Trophoblast cell (in vitro differentiated cells and primary cell): ENCODE measurements around the gene CEACAM1.

Source experiments
- DNase-seq, 2 donors: peaks; one replicate each; pipeline ENCODE4 v3.0.0-alpha.2; 2016
- H2AFZ ChIP-seq: 2 replicates; pipeline ENCODE4 v1.6.1; 2013; ENCODE audit warnings: low read length, moderate library complexity, mild to moderate bottlenecking; ENCODE audit not compliant: insufficient read depth, poor library complexity
- H2AK5ac ChIP-seq: 2 replicates; pipeline ENCODE4 v1.6.1; 2013; ENCODE audit warnings: mild to moderate bottlenecking, low read length
- H2BK120ac ChIP-seq: 2 replicates; pipeline ENCODE4 v1.6.1; 2013; ENCODE audit warnings: low read length, mild to moderate bottlenecking, moderate library complexity; ENCODE audit not compliant: insufficient read depth, poor library complexity
- H2BK12ac ChIP-seq: 2 replicates; pipeline ENCODE4 v1.6.1; 2013; ENCODE audit warnings: mild to moderate bottlenecking, low read length, moderate library complexity
- H2BK5ac ChIP-seq: 2 replicates; pipeline ENCODE4 v1.6.1; 2013; ENCODE audit warnings: low read length, low read depth, moderate library complexity, mild to moderate bottlenecking; ENCODE audit not compliant: poor library complexity
- H3K14ac ChIP-seq: 2 replicates; pipeline ENCODE4 v1.6.1; 2013; ENCODE audit warnings: mild to moderate bottlenecking, low read length
- H3K18ac ChIP-seq: 2 replicates; pipeline ENCODE4 v1.6.1; 2013; ENCODE audit warnings: mild to moderate bottlenecking, low read length
- H3K23ac ChIP-seq: 2 replicates; pipeline ENCODE4 v1.6.1; 2013; ENCODE audit warnings: low read length
- H3K27ac ChIP-seq: 2 replicates; pipeline ENCODE4 v1.5.1; 2013; ENCODE audit warnings: low read depth, mild to moderate bottlenecking, inconsistent platforms, low read length, moderate library complexity
- H3K27me3 ChIP-seq: 2 replicates; pipeline ENCODE4 v1.6.1; 2013; ENCODE audit warnings: inconsistent platforms, mild to moderate bottlenecking, low read length, moderate library complexity; ENCODE audit not compliant: insufficient read depth
- H3K36me3 ChIP-seq, 2 experiments: 1 replicate in 1 of 2; 2 replicates in 1 of 2; pipeline ENCODE4 v1.6.1; 2013; ENCODE audit warnings: low read length in 2 of 2, mild to moderate bottlenecking in 2 of 2, moderate library complexity in 1 of 2; ENCODE audit not compliant: insufficient read depth in 2 of 2, control insufficient read depth in 1 of 2
- H3K4ac ChIP-seq: 2 replicates; pipeline ENCODE4 v1.6.1; 2013; ENCODE audit warnings: low read depth, mild to moderate bottlenecking, low read length, moderate library complexity
- H3K4me1 ChIP-seq, 2 experiments: 1 replicate in 1 of 2; 2 replicates in 1 of 2; pipeline ENCODE4 v1.6.1; 2013; ENCODE audit warnings: low read length in 2 of 2, mild to moderate bottlenecking in 2 of 2, moderate library complexity in 1 of 2; ENCODE audit not compliant: insufficient read depth in 2 of 2, control insufficient read depth in 1 of 2
- H3K4me2 ChIP-seq: 2 replicates; pipeline ENCODE4 v1.6.1; 2013; ENCODE audit warnings: inconsistent platforms, mild to moderate bottlenecking, low read length, moderate library complexity
- H3K4me3 ChIP-seq: 2 replicates; pipeline ENCODE4 v1.5.1; 2013; ENCODE audit warnings: mild to moderate bottlenecking, low read depth, low read length, inconsistent platforms
- H3K79me1 ChIP-seq: one replicate; pipeline ENCODE4 v1.6.1; 2013; ENCODE audit warnings: low read length
- H3K79me2 ChIP-seq: 2 replicates; pipeline ENCODE4 v1.6.1; 2013; ENCODE audit warnings: low read length, mild to moderate bottlenecking; ENCODE audit not compliant: control insufficient read depth, insufficient read depth, poor library complexity
- H3K9ac ChIP-seq: 2 replicates; pipeline ENCODE4 v1.6.1; 2013; ENCODE audit warnings: mild to moderate bottlenecking, low read length
- H3K9me3 ChIP-seq: 2 replicates; pipeline ENCODE4 v1.6.1; 2013; ENCODE audit warnings: low read depth, mild to moderate bottlenecking, control low read depth, inconsistent platforms, low read length; ENCODE audit not compliant: insufficient read depth
- H4K12ac ChIP-seq: 2 replicates; pipeline ENCODE4 v1.6.1; 2013; ENCODE audit warnings: low read depth, mild to moderate bottlenecking, low read length, moderate library complexity
- H4K8ac ChIP-seq: 2 replicates; pipeline ENCODE4 v1.6.1; 2013; ENCODE audit warnings: low read depth, mild to moderate bottlenecking, low read length, moderate library complexity
- H4K91ac ChIP-seq: one replicate; pipeline ENCODE4 v1.6.1; 2013; ENCODE audit warnings: low read depth, mild to moderate bottlenecking, low read length, moderate library complexity
- WGBS: extraction: QIAGEN DNeasy Blood & Tissue Kit; methylation state at CpG from one replicate; pipeline ENCODE4 v1.1.7; 2013; ENCODE audit warnings: missing lambda C conversion rate; ENCODE audit not compliant: insufficient read length, insufficient coverage; ENCODE audit errors: extremely low coverage; 5-methylcytosine and 5-hydroxymethylcytosine counted together

CEACAM1 gene

GRCh38 chr19:42534391-42534790, 6.1 kb upstream of the CEACAM1 start:
- Histone ChIP-seq H2AK5ac (no peak overlapping the region), H3K79me2 (no peaks in the 10 kb centered on the region), H3K79me1 (peaks cover under 1% of the 10 kb centered on the region), H2BK120ac (no peak overlapping the region), H3K9me3 (peaks cover 2% of the 10 kb centered on the region), H2BK12ac (no peak overlapping the region), H3K18ac (no peak overlapping the region), H4K12ac (no peak overlapping the region), H3K36me3 (no peaks in the 10 kb centered on the region), H3K14ac (no peak overlapping the region), H3K4ac (no peak overlapping the region), H2AFZ (no peak overlapping the region), H3K9ac (no peak overlapping the region), H3K4me2 (no peak overlapping the region), H3K27me3 (no peaks in the 10 kb centered on the region), H4K8ac (no peak overlapping the region), H3K23ac (no peak overlapping the region), H3K27ac (no peak overlapping the region), H3K4me1 (peaks cover 0 to 3% of the 10 kb centered on the region in 2 experiments), H3K4me3 (no peak overlapping the region), H4K91ac (no peak overlapping the region), H2BK5ac (no peak overlapping the region)
- DNase-seq: no peak

- no peak overlapping the region for H3K14ac ChIP-seq
- H4K91ac ChIP-seq: no peak overlapping the region
- H3K4me2 ChIP-seq: no peak overlapping the region
- H3K27me3 ChIP-seq: no peaks in the 10 kb centered on the region
- H3K79me1 ChIP-seq: peaks cover 10% of the 10 kb centered on the region
- no peak overlapping the region for H3K23ac ChIP-seq
- peaks cover 4% of the 10 kb centered on the region for H3K9me3 ChIP-seq
- peak overlapping the region; percentile 47 for H2BK5ac ChIP-seq
- no peak overlapping the region for H3K27ac ChIP-seq
- DNase-seq: no peak
- no peak overlapping the region for H3K4ac ChIP-seq
- no peak overlapping the region for H3K4me3 ChIP-seq
- no peak overlapping the region for H4K12ac ChIP-seq
- WGBS: no CpG with 5 or more reads among the region's 2 CpGs
- no peak overlapping the region for H3K18ac ChIP-seq
- no peak overlapping the region for H2BK120ac ChIP-seq
- H4K8ac ChIP-seq: no peak overlapping the region
- H2BK12ac ChIP-seq: no peak overlapping the region
- H3K79me2 ChIP-seq: no peaks in the 10 kb centered on the region
- no peak overlapping the region for H2AFZ ChIP-seq
- H3K4me1 ChIP-seq: peaks cover 11 to 12% of the 10 kb centered on the region in 2 experiments
- H2AK5ac ChIP-seq: no peak overlapping the region
- H3K9ac ChIP-seq: no peak overlapping the region
- H3K36me3 ChIP-seq: no peaks in the 10 kb centered on the region
Measured at GRCh38 chr19:42532891-42533290, 4.6 kb upstream of the CEACAM1 start.

- Histone ChIP-seq H4K91ac (no peak overlapping the region), H4K12ac (no peak overlapping the region), H3K9ac (no peak overlapping the region), H2AFZ (no peak overlapping the region), H2BK5ac (no peak overlapping the region), H2AK5ac (no peak overlapping the region), H3K4me2 (no peak overlapping the region), H3K4me1 (peaks cover 11 to 12% of the 10 kb centered on the region in 2 experiments), H3K79me2 (no peaks in the 10 kb centered on the region), H3K14ac (no peak overlapping the region), H3K9me3 (peaks cover 4% of the 10 kb centered on the region), H3K4ac (no peak overlapping the region), H3K79me1 (peaks cover 10% of the 10 kb centered on the region), H3K18ac (no peak overlapping the region), H3K23ac (no peak overlapping the region), H2BK12ac (no peak overlapping the region), H3K36me3 (no peaks in the 10 kb centered on the region), H3K27ac (no peak overlapping the region), H3K4me3 (no peak overlapping the region), H4K8ac (no peak overlapping the region), H3K27me3 (no peaks in the 10 kb centered on the region), H2BK120ac (no peak overlapping the region)
- peak in 1 of 2 donors; percentile 9 for DNase-seq
- WGBS: no CpG with 5 or more reads among the region's 3 CpGs
Measured at GRCh38 chr19:42531313-42531712, 3.0 kb upstream of the CEACAM1 start.

- Histone ChIP-seq H3K9me3 (peaks cover 4% of the 10 kb centered on the region), H4K91ac (peak overlapping the region; percentile 88), H3K36me3 (no peaks in the 10 kb centered on the region), H3K79me2 (no peaks in the 10 kb centered on the region), H3K18ac (no peak overlapping the region), H3K14ac (peak overlapping the region; percentile 69), H3K23ac (no peak overlapping the region), H4K12ac (no peak overlapping the region), H3K4ac (no peak overlapping the region), H2BK120ac (peak overlapping the region; percentile 35), H3K4me2 (no peak overlapping the region), H3K4me1 (peaks cover 11 to 12% of the 10 kb centered on the region in 2 experiments), H3K4me3 (no peak overlapping the region), H3K27ac (no peak overlapping the region), H3K27me3 (no peaks in the 10 kb centered on the region), H3K79me1 (peaks cover 10% of the 10 kb centered on the region), H2BK12ac (peak overlapping the region; percentile 24), H2AK5ac (peak overlapping the region; percentile 80), H2AFZ (peak overlapping the region; percentile 42), H2BK5ac (no peak overlapping the region), H4K8ac (peak overlapping the region; percentile 40), H3K9ac (no peak overlapping the region)
- no CpG with 5 or more reads among the region's 3 CpGs for WGBS
- DNase-seq: peak; percentile 68 to 90
Measured at GRCh38 chr19:42529248-42529764, 1.0 kb upstream of the CEACAM1 start.
